GM19438 (cell line): ENCODE data around the gene TRMT13.
"Not testable (repeated sequence)": the region's sequence is repeated elsewhere in the genome, so short reads cannot be mapped to it uniquely, and the experiment has no call there.

Source experiments
- ATAC-seq: cut with Tn5 transposase; IDR thresholded peaks from one replicate; pipeline ENCODE4 v1.9.1; 2021; ENCODE audit warnings: low read depth; ENCODE audit not compliant: unreplicated experiment

TRMT13 gene

GRCh38 chr1:100162881-100163280 is 29.9 kb downstream of the TRMT13 start:
- no peak for ATAC-seq

GRCh38 chr1:100164216-100164615 is 31.3 kb downstream of the TRMT13 start:
- ATAC-seq: no peak

GRCh38 chr1:100164702-100165101 is 31.7 kb downstream of the TRMT13 start:
- ATAC-seq: no peak

GRCh38 chr1:100168051-100168450 is 35.1 kb downstream of the TRMT13 start:
- ATAC-seq: no peak

GRCh38 chr1:100177295-100178041 is 44.5 kb downstream of the TRMT13 start:
- no peak for ATAC-seq

- ATAC-seq: no peak
Measured at GRCh38 chr1:100178091-100178490, 45.1 kb downstream of the TRMT13 start, which contains the start of gene LRRC39. LRRC39 (minus strand) TSS chr1:100178256; CDS start chr1:100168516, 9,740 bp downstream.

- no peak for ATAC-seq
Measured at GRCh38 chr1:100183370-100183769, 50.4 kb downstream of the TRMT13 start.

GRCh38 chr1:100184536-100184935 is 51.6 kb downstream of the TRMT13 start:
- peak; percentile 69 for ATAC-seq

- ATAC-seq: no peak
Measured at GRCh38 chr1:100187912-100188311, 54.9 kb downstream of the TRMT13 start.

- ATAC-seq: no peak
Measured at GRCh38 chr1:100188617-100189016, 55.7 kb downstream of the TRMT13 start.

GRCh38 chr1:100198596-100198995 is 65.6 kb downstream of the TRMT13 start:
- ATAC-seq: no peak

GRCh38 chr1:100200060-100200459 is 67.1 kb downstream of the TRMT13 start:
- not testable (repeated sequence) for ATAC-seq
